Mesenchymal stem cell (in vitro differentiated cells and primary cell): Measurements from ENCODE around the gene SGTA.

Experiments
- DNase-seq: peaks from one replicate; pipeline ENCODE4 v3.0.0-alpha.2; 2013
- H2AFZ ChIP-seq: one replicate; pipeline ENCODE4 v1.6.1; 2013; ENCODE audit warnings: low read depth, mild to moderate bottlenecking, control low read depth, inconsistent platforms, low read length, moderate library complexity
- H2AK5ac ChIP-seq: 2 replicates; pipeline ENCODE4 v1.6.1; 2013; ENCODE audit warnings: low read length, moderate library complexity, mild to moderate bottlenecking, inconsistent platforms; ENCODE audit not compliant: severe bottlenecking
- H2BK120ac ChIP-seq: one replicate; pipeline ENCODE4 v1.6.1; 2013; ENCODE audit warnings: low read depth, mild to moderate bottlenecking, inconsistent platforms, low read length, moderate library complexity
- H2BK12ac ChIP-seq, 2 experiments: one replicate each; pipeline ENCODE4 v1.6.1; 2013; ENCODE audit warnings: inconsistent platforms in 2 of 2, low read length in 2 of 2, mild to moderate bottlenecking in 2 of 2, moderate library complexity in 2 of 2, control low read depth in 1 of 2
- H2BK15ac ChIP-seq: one replicate; pipeline ENCODE4 v1.6.1; 2013; ENCODE audit warnings: mild to moderate bottlenecking, low read depth, inconsistent platforms; ENCODE audit not compliant: poor library complexity, severe bottlenecking
- H2BK5ac ChIP-seq: 2 replicates; pipeline ENCODE4 v1.6.1; 2013; ENCODE audit warnings: low read depth, mild to moderate bottlenecking, low read length, control low read depth, inconsistent platforms; ENCODE audit not compliant: poor library complexity, severe bottlenecking
- H3K14ac ChIP-seq, 2 experiments: one replicate each; pipeline ENCODE4 v1.6.1; 2013; ENCODE audit warnings: inconsistent platforms in 2 of 2, low read length in 2 of 2, control low read depth in 1 of 2, mild to moderate bottlenecking in 1 of 2, moderate library complexity in 1 of 2
- H3K18ac ChIP-seq, 2 experiments: one replicate each; pipeline ENCODE4 v1.6.1; 2013; ENCODE audit warnings: inconsistent platforms in 2 of 2, low read length in 2 of 2, control low read depth in 1 of 2, low read depth in 1 of 2, mild to moderate bottlenecking in 1 of 2
- H3K23ac ChIP-seq, 2 experiments: one replicate each; pipeline ENCODE4 v1.6.1; 2013; ENCODE audit warnings: inconsistent platforms in 2 of 2, low read length in 2 of 2, mild to moderate bottlenecking in 2 of 2, moderate library complexity in 2 of 2, control low read depth in 1 of 2
- H3K27ac ChIP-seq: 2 replicates; pipeline ENCODE4 v1.5.1; 2013; ENCODE audit warnings: mild to moderate bottlenecking, moderate library complexity, low read length, control low read depth, inconsistent platforms; ENCODE audit not compliant: poor library complexity, severe bottlenecking
- H3K27me3 ChIP-seq, 2 experiments: 2 replicates each; pipeline versions ENCODE4 v1.6.1 to v1.7.0; 2013; ENCODE audit warnings: low read length in 2 of 2, mild to moderate bottlenecking in 2 of 2, moderate library complexity in 2 of 2, control low read depth in 1 of 2, inconsistent platforms in 1 of 2; ENCODE audit not compliant: control insufficient read depth in 1 of 2, insufficient read depth in 1 of 2
- H3K36me3 ChIP-seq, 2 experiments: 2 replicates each; pipeline versions ENCODE4 v1.6.1 to v1.7.0; 2013; ENCODE audit warnings: low read length in 2 of 2, control low read depth in 1 of 2, inconsistent platforms in 1 of 2, low read depth in 1 of 2, mild to moderate bottlenecking in 1 of 2; ENCODE audit not compliant: insufficient read depth in 2 of 2, control insufficient read depth in 1 of 2
- H3K4ac ChIP-seq, 2 experiments: one replicate each; pipeline ENCODE4 v1.6.1; 2013; ENCODE audit warnings: inconsistent platforms in 2 of 2, low read length in 2 of 2, mild to moderate bottlenecking in 2 of 2, moderate library complexity in 2 of 2, control low read depth in 1 of 2, low read depth in 1 of 2
- H3K4me1 ChIP-seq: 2 replicates; pipeline ENCODE4 v1.6.1; 2013; ENCODE audit warnings: low read depth, low read length, control low read depth; ENCODE audit not compliant: control insufficient read depth, insufficient read depth
- H3K4me2 ChIP-seq: 2 replicates; pipeline ENCODE4 v1.6.1; 2013; ENCODE audit warnings: low read length, mild to moderate bottlenecking, inconsistent platforms; ENCODE audit not compliant: poor library complexity, severe bottlenecking
- H3K4me3 ChIP-seq, 2 experiments: 2 replicates each; pipeline versions ENCODE4 v1.5.1 to v1.7.0; 2013; ENCODE audit warnings: low read length in 2 of 2, mild to moderate bottlenecking in 2 of 2, control low read depth in 1 of 2, low read depth in 1 of 2; ENCODE audit not compliant: insufficient read depth in 1 of 2
- H3K79me1 ChIP-seq: replicated peaks from 2 replicates; pipeline ENCODE4 v1.6.1; 2013; ENCODE audit warnings: mild to moderate bottlenecking, control low read depth, low read length, inconsistent platforms; ENCODE audit not compliant: poor library complexity, severe bottlenecking
- H3K9ac ChIP-seq: 2 replicates; pipeline ENCODE4 v1.7.0; 2013; ENCODE audit warnings: mild to moderate bottlenecking, low read length, moderate library complexity
- H3K9me3 ChIP-seq: 2 replicates; pipeline ENCODE4 v1.7.0; 2013; ENCODE audit warnings: mild to moderate bottlenecking, low read length; ENCODE audit not compliant: control insufficient read depth
- H4K8ac ChIP-seq: one replicate; pipeline ENCODE4 v1.6.1; 2013; ENCODE audit warnings: inconsistent platforms, mild to moderate bottlenecking, low read length, moderate library complexity
- H4K91ac ChIP-seq: one replicate; pipeline ENCODE4 v1.6.1; 2013; ENCODE audit warnings: mild to moderate bottlenecking, low read length, inconsistent platforms
- WGBS: methylation state at CpG from one replicate; pipeline ENCODE4 v1.1.7; 2013; ENCODE audit warnings: mixed read lengths; 5-methylcytosine and 5-hydroxymethylcytosine counted together

Gene SGTA

GRCh38 chr19:2777952-2778683, 5.0 kb downstream of the SGTA start:
- Histone ChIP-seq H2BK5ac (no peak overlapping the region), H3K18ac (no peak overlapping the region), H2BK15ac (no peak overlapping the region), H3K9ac (no peak overlapping the region), H3K4me1 (peaks cover 27% of the 10 kb centered on the region), H3K4ac (no peak overlapping the region), H3K27ac (no peak overlapping the region), H3K4me2 (no peak overlapping the region), H3K79me1 (peaks cover 2% of the 10 kb centered on the region), H2BK120ac (no peak overlapping the region), H4K91ac (no peak overlapping the region), H3K9me3 (no peaks in the 10 kb centered on the region), H3K36me3 (peaks cover 4 to 56% of the 10 kb centered on the region in 2 experiments), H2BK12ac (no peak overlapping the region), H3K14ac (no peak overlapping the region), H3K4me3 (no peak overlapping the region), H2AK5ac (no peak overlapping the region), H3K27me3 (no peaks in the 10 kb centered on the region), H3K23ac (no peak overlapping the region), H2AFZ (no peak overlapping the region), H4K8ac (no peak overlapping the region)
- no peak for DNase-seq
- WGBS = 97% methylated on average over 17 of the region's 19 CpGs

GRCh38 chr19:2775556-2776430, 7.3 kb downstream of the SGTA start:
- H3K4me2 ChIP-seq = no peak overlapping the region
- peak; percentile 68 for DNase-seq
- H3K36me3 ChIP-seq = peaks cover 4 to 67% of the 10 kb centered on the region in 2 experiments
- peaks cover 23% of the 10 kb centered on the region for H3K4me1 ChIP-seq
- H2AFZ ChIP-seq = no peak overlapping the region
- H3K27me3 ChIP-seq = no peaks in the 10 kb centered on the region
- peak overlapping the region in 1 of 2 experiments; percentile 78 for H2BK12ac ChIP-seq
- H4K91ac ChIP-seq = no peak overlapping the region
- no peak overlapping the region for H3K18ac ChIP-seq
- peak overlapping the region in 1 of 2 experiments; percentile 18 for H3K4me3 ChIP-seq
- H3K9ac ChIP-seq = peak overlapping the region; percentile 56
- H3K4ac ChIP-seq = no peak overlapping the region
- H2AK5ac ChIP-seq = peak overlapping the region; percentile 5
- no peak overlapping the region for H2BK15ac ChIP-seq
- H2BK5ac ChIP-seq = no peak overlapping the region
- no peak overlapping the region for H2BK120ac ChIP-seq
- H3K9me3 ChIP-seq = no peaks in the 10 kb centered on the region
- no peak overlapping the region for H3K27ac ChIP-seq
- H3K14ac ChIP-seq = no peak overlapping the region
- H3K79me1 ChIP-seq = peaks cover 2% of the 10 kb centered on the region
- WGBS = 90% methylated on average over 29 of the region's 29 CpGs
- no peak overlapping the region for H3K23ac ChIP-seq
- peak overlapping the region; percentile 30 for H4K8ac ChIP-seq

- Histone ChIP-seq H2AK5ac (no peak overlapping the region), H4K8ac (no peak overlapping the region), H4K91ac (no peak overlapping the region), H2BK15ac (no peak overlapping the region), H3K27me3 (no peaks in the 10 kb centered on the region), H3K4me3 (peak overlapping the region in 1 of 2 experiments; percentile 18), H3K4me2 (no peak overlapping the region), H2BK5ac (no peak overlapping the region), H3K23ac (no peak overlapping the region), H3K4me1 (peaks cover 19% of the 10 kb centered on the region), H3K14ac (no peak overlapping the region), H2BK120ac (no peak overlapping the region), H3K9me3 (no peaks in the 10 kb centered on the region), H3K36me3 (peaks cover 4 to 68% of the 10 kb centered on the region in 2 experiments), H3K79me1 (peaks cover 2% of the 10 kb centered on the region), H3K27ac (no peak overlapping the region), H3K18ac (no peak overlapping the region), H3K9ac (peak overlapping the region; percentile 56), H2AFZ (no peak overlapping the region), H2BK12ac (no peak overlapping the region), H3K4ac (no peak overlapping the region)
- 95% methylated on average over 24 of the region's 24 CpGs for WGBS
- DNase-seq = no peak
Measured at GRCh38 chr19:2774953-2775555, 8.0 kb downstream of the SGTA start.
